WTC11 (cell line): ENCODE results near the gene PIEZO1. TPM values are rescaled to one million over a fixed set of nuclear protein-coding genes. Genes with fewer than 3 reads are reported as not detected.

ENCODE experiments used
- ATAC-seq: fragments of 200-7000 bp; cut with Tn5 transposase; 2 replicates; pipeline ENCODE4 v1.10.0; 2021; ENCODE audit warnings: mild to moderate bottlenecking, moderate library complexity
- CTCF ChIA-PET: fragments of 300-600 bp; sonication (Branson Sonifier 250); formaldehyde crosslinking; loops from one replicate; lab custom pipeline; 2021; ENCODE audit warnings: antibody characterized with exemption; lab: Charles Lee
- POLR2A ChIA-PET: fragments of 350-600 bp; sonication (Branson Sonifier 250); formaldehyde crosslinking; loops from one replicate; lab custom pipeline; 2021; ENCODE audit warnings: antibody characterized with exemption; lab: Charles Lee
- DNase-seq: peaks from one replicate; pipeline ENCODE4 v3.0.0; 2021; ENCODE audit warnings: low spot score
- H3K27ac Mint-ChIP-seq: 2 replicates; pipeline ENCODE4 v1.8.0; 2021; ENCODE audit warnings: mixed read lengths
- H3K27me3 Mint-ChIP-seq: 2 replicates; pipeline ENCODE4 v1.8.0; 2021; ENCODE audit warnings: low read depth, mild to moderate bottlenecking, moderate library complexity, mixed read lengths
- H3K36me3 Mint-ChIP-seq: 2 replicates; pipeline ENCODE4 v1.8.0; 2021; ENCODE audit warnings: mixed read lengths
- H3K4me1 Mint-ChIP-seq: 2 replicates; pipeline ENCODE4 v1.8.0; 2022; ENCODE audit warnings: mixed read lengths
- H3K4me3 Mint-ChIP-seq: 2 replicates; pipeline ENCODE4 v1.8.0; 2021; ENCODE audit warnings: mild to moderate bottlenecking, moderate library complexity, mixed read lengths
- H3K9me3 Mint-ChIP-seq: 2 replicates; pipeline ENCODE4 v1.8.0; 2021; ENCODE audit warnings: mixed read lengths
- CBFB ChIP-seq: sonication (generic); formaldehyde crosslinking; IDR thresholded peaks from 2 replicates; pipeline ENCODE4 v1.8.1; 2022; ENCODE audit warnings: mild to moderate bottlenecking, low read depth, missing genetic modification reagents
- CDX4 ChIP-seq: fragments of 250-450 bp; sonication (Bioruptor Pico); IDR thresholded peaks from 2 replicates; pipeline ENCODE4 v1.9.0; 2021; ENCODE audit warnings: moderate library complexity, mild to moderate bottlenecking, inconsistent platforms, borderline replicate concordance
- CREM ChIP-seq: sonication (generic); formaldehyde crosslinking; IDR thresholded peaks from 2 replicates; pipeline ENCODE4 v1.8.1; 2022; ENCODE audit warnings: mild to moderate bottlenecking, missing genetic modification reagents, moderate library complexity
- E2F1 ChIP-seq: sonication (generic); formaldehyde crosslinking; IDR thresholded peaks from 2 replicates; pipeline ENCODE4 v1.8.0; 2022; ENCODE audit warnings: mild to moderate bottlenecking, missing genetic modification reagents
- E2F4 ChIP-seq: sonication (generic); formaldehyde crosslinking; IDR thresholded peaks from 2 replicates; pipeline ENCODE4 v1.8.1; 2022; ENCODE audit warnings: low read depth, mild to moderate bottlenecking, moderate library complexity, missing genetic modification reagents, borderline replicate concordance
- ELF4 ChIP-seq: sonication (generic); formaldehyde crosslinking; IDR thresholded peaks from 2 replicates; pipeline ENCODE4 v1.8.1; 2022; ENCODE audit warnings: low read depth, mild to moderate bottlenecking, moderate library complexity, missing genetic modification reagents
- EMX1 ChIP-seq: fragments of 250-450 bp; sonication (Bioruptor Pico); IDR thresholded peaks from 2 replicates; pipeline ENCODE4 v1.8.0; 2021; ENCODE audit warnings: mild to moderate bottlenecking
- ETV6 ChIP-seq: sonication (generic); formaldehyde crosslinking; IDR thresholded peaks from 2 replicates; pipeline ENCODE4 v1.8.1; 2022; ENCODE audit warnings: mild to moderate bottlenecking, missing genetic modification reagents
- FOXJ3 ChIP-seq: sonication (generic); formaldehyde crosslinking; IDR thresholded peaks from 2 replicates; pipeline ENCODE4 v1.9.0; 2021; ENCODE audit warnings: missing genetic modification reagents, mild to moderate bottlenecking, borderline replicate concordance
- FOXP4 ChIP-seq: sonication (generic); formaldehyde crosslinking; IDR thresholded peaks from 2 replicates; pipeline ENCODE4 v1.8.0; 2022; ENCODE audit warnings: mild to moderate bottlenecking, missing genetic modification reagents
- HMGXB4 ChIP-seq: sonication (generic); formaldehyde crosslinking; IDR thresholded peaks from 2 replicates; pipeline ENCODE4 v1.8.1; 2023; ENCODE audit warnings: mild to moderate bottlenecking, moderate library complexity, missing genetic modification reagents
- IRF1 ChIP-seq: sonication (generic); formaldehyde crosslinking; IDR thresholded peaks from 2 replicates; pipeline ENCODE4 v1.8.0; 2023; ENCODE audit warnings: missing genetic modification reagents
- JUN ChIP-seq: sonication (generic); formaldehyde crosslinking; IDR thresholded peaks from 2 replicates; pipeline ENCODE4 v1.8.0; 2023; ENCODE audit warnings: mild to moderate bottlenecking, missing genetic modification reagents
- MAX ChIP-seq: sonication (generic); formaldehyde crosslinking; IDR thresholded peaks from 2 replicates; pipeline ENCODE4 v1.8.0; 2022; ENCODE audit warnings: mild to moderate bottlenecking, missing genetic modification reagents
- MXD4 ChIP-seq: fragments of 250-450 bp; sonication (Bioruptor Pico); IDR thresholded peaks from 2 replicates; pipeline ENCODE4 v1.8.0; 2021; ENCODE audit warnings: mild to moderate bottlenecking, moderate library complexity, borderline replicate concordance
- NFE2L1 ChIP-seq: sonication (generic); formaldehyde crosslinking; IDR thresholded peaks from 2 replicates; pipeline ENCODE4 v1.8.1; 2023; ENCODE audit warnings: missing genetic modification reagents
- NR2C2 ChIP-seq: sonication (generic); formaldehyde crosslinking; IDR thresholded peaks from 2 replicates; pipeline ENCODE4 v1.8.0; 2022; ENCODE audit warnings: mild to moderate bottlenecking, missing genetic modification reagents
- OVOL2 ChIP-seq: fragments of 250-450 bp; sonication (Bioruptor Pico); IDR thresholded peaks from 2 replicates; pipeline ENCODE4 v1.9.0; 2021; ENCODE audit warnings: mild to moderate bottlenecking, borderline replicate concordance
- TCF7 ChIP-seq: sonication (generic); formaldehyde crosslinking; IDR thresholded peaks from 2 replicates; pipeline ENCODE4 v1.8.0; 2022; ENCODE audit warnings: mild to moderate bottlenecking, low read depth, missing genetic modification reagents, moderate library complexity
- ZMAT4 ChIP-seq: fragments of 250-450 bp; sonication (Bioruptor Pico); IDR thresholded peaks from 2 replicates; pipeline ENCODE4 v1.9.0; 2021; ENCODE audit warnings: mild to moderate bottlenecking
- ZNF219 ChIP-seq: sonication (generic); formaldehyde crosslinking; IDR thresholded peaks from 2 replicates; pipeline ENCODE4 v1.8.0; 2023; ENCODE audit warnings: missing genetic modification reagents, mild to moderate bottlenecking, borderline replicate concordance
- total RNA-seq: library from RNA; stranded (reverse); gene quantifications from 3 replicates; pipeline ENCODE4 v1.2.3, GENCODE V29; 2021

PIEZO1 gene
- total RNA-seq, 1 experiment from 2014 or later: 71.3 TPM

- POLR2A ChIA-PET: no interaction called here
- CTCF ChIA-PET: interaction anchor here (5.1 kb wide), 1 partner anchor 17 kb away, joined by 41 read pairs; no protein-coding TSS in a partner anchor
- H3K4me3 Mint-ChIP-seq: no peak overlapping the region
These were observed 64.5 kb downstream of the PIEZO1 start for GRCh38 chr16:88720396-88720970.

GRCh38 chr16:88719933-88720296 is 65.1 kb downstream of the PIEZO1 start:
- H3K4me1 Mint-ChIP-seq: no peaks in the 10 kb centered on the region
- DNase-seq: no peak
- H3K9me3 Mint-ChIP-seq: no peaks in the 10 kb centered on the region
- ChIA-PET CTCF (interaction anchor here (5.1 kb wide), 1 partner anchor 17 kb away, joined by 41 read pairs; no protein-coding TSS in a partner anchor), POLR2A (no interaction called here)
- H3K27me3 Mint-ChIP-seq: no peaks in the 10 kb centered on the region
- ATAC-seq: no peak
- no peak overlapping the region for H3K4me3 Mint-ChIP-seq
- no peak overlapping the region for H3K27ac Mint-ChIP-seq
- H3K36me3 Mint-ChIP-seq: peaks cover 12% of the 10 kb centered on the region
- TF ChIP-seq E2F1 (no peak), ELF4 (CRISPR knock-in tag) (no peak), EMX1 (CRISPR knock-in tag) (no peak), CREM (CRISPR knock-in tag) (no peak), NR2C2 (no peak), HMGXB4 (CRISPR knock-in tag) (no peak), NFE2L1 (CRISPR knock-in tag) (no peak), ETV6 (CRISPR knock-in tag) (no peak), E2F4 (CRISPR knock-in tag) (no peak), MAX (no peak), TCF7 (CRISPR knock-in tag) (no peak), OVOL2 (no peak)

More at GRCh38 chr16:88720396-88720970, 64.5 kb downstream of the PIEZO1 start:
- no peaks in the 10 kb centered on the region for H3K27me3 Mint-ChIP-seq
- peaks cover 12% of the 10 kb centered on the region for H3K36me3 Mint-ChIP-seq
- no peak for DNase-seq
- H3K4me1 Mint-ChIP-seq: no peaks in the 10 kb centered on the region
- no peak for ATAC-seq
- H3K9me3 Mint-ChIP-seq: no peaks in the 10 kb centered on the region
- no peak overlapping the region for H3K27ac Mint-ChIP-seq
- TF ChIP-seq E2F1 (no peak), CDX4 (no peak), ETV6 (CRISPR knock-in tag) (no peak), OVOL2 (no peak), IRF1 (no peak), FOXP4 (CRISPR knock-in tag) (no peak), ZNF219 (CRISPR knock-in tag) (no peak), JUN (no peak), MXD4 (CRISPR knock-in tag) (no peak), CBFB (CRISPR knock-in tag) (no peak), ZMAT4 (CRISPR knock-in tag) (no peak), FOXJ3 (CRISPR knock-in tag) (no peak), NR2C2 (no peak)
- TF ChIP-seq, all 79 proteins: peak for 0
